Smooth muscle cell (in vitro differentiated cells): ENCODE data around the gene PGC. TPM values are rescaled to one million over a fixed set of nuclear protein-coding genes. Genes with fewer than 3 reads are reported as not detected.

Experiments used
- DNase-seq: peaks from one replicate; lab custom pipeline; 2025; ENCODE audit not compliant: unreplicated experiment; lab: John Stamatoyannopoulos, UW
- H2AFZ ChIP-seq: fragments of 200-600 bp; sonication (generic); 2 replicates; pipeline ENCODE4 v1.6.0; 2016; ENCODE audit warnings: antibody characterized with exemption, low read depth, mild to moderate bottlenecking
- H3F3A ChIP-seq: fragments of 200-600 bp; sonication (generic); 2 replicates; pipeline ENCODE4 v1.6.0; 2017; ENCODE audit warnings: antibody characterized with exemption, low read depth
- H3K27ac ChIP-seq: fragments of 200-600 bp; sonication (generic); 2 replicates; pipeline ENCODE4 v1.5.1; 2016; ENCODE audit warnings: low read depth, mild to moderate bottlenecking
- H3K27me3 ChIP-seq: fragments of 200-600 bp; sonication (generic); 2 replicates; pipeline ENCODE4 v1.6.1; 2016; ENCODE audit warnings: low read depth, mild to moderate bottlenecking
- H3K36me3 ChIP-seq: fragments of 200-600 bp; sonication (generic); 2 replicates; pipeline ENCODE4 v1.5.1; 2016; ENCODE audit warnings: low read depth
- H3K4me1 ChIP-seq: fragments of 200-600 bp; sonication (generic); 2 replicates; pipeline ENCODE4 v1.5.1; 2016; ENCODE audit warnings: low read depth
- H3K4me2 ChIP-seq: fragments of 200-600 bp; sonication (generic); 2 replicates; pipeline ENCODE4 v1.6.0; 2016; ENCODE audit warnings: mild to moderate bottlenecking
- H3K4me3 ChIP-seq: fragments of 200-600 bp; sonication (generic); 2 replicates; pipeline ENCODE4 v1.5.1; 2016; ENCODE audit warnings: mild to moderate bottlenecking
- H3K79me2 ChIP-seq: fragments of 200-600 bp; sonication (generic); 2 replicates; pipeline ENCODE4 v1.6.0; 2016; ENCODE audit warnings: low read depth, mild to moderate bottlenecking
- H3K9ac ChIP-seq: fragments of 200-600 bp; sonication (generic); 2 replicates; pipeline ENCODE4 v1.6.0; 2016; ENCODE audit warnings: low read depth
- H3K9me3 ChIP-seq: fragments of 200-600 bp; sonication (generic); replicated peaks from 2 replicates; pipeline ENCODE4 v1.5.1; 2016; ENCODE audit warnings: low read depth
- H4K20me1 ChIP-seq: fragments of 200-600 bp; sonication (generic); 2 replicates; pipeline ENCODE4 v1.6.0; 2016; ENCODE audit warnings: low read depth
- WGBS: methylation state at CpG from one replicate; pipeline ENCODE4 v1.1.7; 2016; ENCODE audit warnings: low lambda C conversion rate; 5-methylcytosine and 5-hydroxymethylcytosine counted together
- polyA plus RNA-seq: library from polyadenylated mRNA; unstranded; fragments of >200 nt; fragmentation: Nextera tagmentation; extraction: Ambion mirVana; gene quantifications from 2 replicates; pipeline ENCODE4 v1.2.1, GENCODE V29; 2016
- total RNA-seq: library from RNA; depleted of rRNA; stranded (reverse); fragments of >200 nt; gene quantifications from 2 replicates; pipeline ENCODE4 v1.2.3, GENCODE V29; 2014
- TF ChIP-seq, protein P1 (sequence below): fragments of 200-600 bp; sonication (generic); IDR thresholded peaks from 2 replicates; pipeline ENCODE4 v1.5.1; 2017; ENCODE audit warnings: borderline replicate concordance, mild to moderate bottlenecking, antibody characterized with exemption; ENCODE audit not compliant: insufficient read depth, poor library complexity, severe bottlenecking

The PGC gene
- total and polyA plus RNA-seq, 2 experiments from 2014 or later, result not detected

GRCh38 chr6:41780551-41781365 is 33.6 kb upstream of the PGC start, which contains the start of gene PRICKLE4:
Gene PRICKLE4 (plus strand): TSS chr6:41780782. CDS start chr6:41783474, 2,692 bp downstream.
- Histone ChIP-seq H3K4me1 (peaks cover 15% of the 10 kb centered on the region), H3K9me3 (no peaks in the 10 kb centered on the region), H2AFZ (peak within 1 kb of the TSS; percentile 45), H4K20me1 (no peaks in the 10 kb centered on the region), H3K36me3 (no peaks in the 10 kb centered on the region), H3F3A (no peaks in the 10 kb centered on the region), H3K4me3 (peak within 1 kb of the TSS; percentile 55), H3K4me2 (peak within 1 kb of the TSS; percentile 95), H3K27me3 (no peaks in the 10 kb centered on the region), H3K27ac (no peak within 1 kb of the TSS), H3K9ac (no peak within 1 kb of the TSS), H3K79me2 (no peaks in the 10 kb centered on the region)
- WGBS, result 2% methylated on average over 21 of the region's 36 CpGs
- DNase-seq, result no peak
- TF ChIP-seq, protein P1, sequence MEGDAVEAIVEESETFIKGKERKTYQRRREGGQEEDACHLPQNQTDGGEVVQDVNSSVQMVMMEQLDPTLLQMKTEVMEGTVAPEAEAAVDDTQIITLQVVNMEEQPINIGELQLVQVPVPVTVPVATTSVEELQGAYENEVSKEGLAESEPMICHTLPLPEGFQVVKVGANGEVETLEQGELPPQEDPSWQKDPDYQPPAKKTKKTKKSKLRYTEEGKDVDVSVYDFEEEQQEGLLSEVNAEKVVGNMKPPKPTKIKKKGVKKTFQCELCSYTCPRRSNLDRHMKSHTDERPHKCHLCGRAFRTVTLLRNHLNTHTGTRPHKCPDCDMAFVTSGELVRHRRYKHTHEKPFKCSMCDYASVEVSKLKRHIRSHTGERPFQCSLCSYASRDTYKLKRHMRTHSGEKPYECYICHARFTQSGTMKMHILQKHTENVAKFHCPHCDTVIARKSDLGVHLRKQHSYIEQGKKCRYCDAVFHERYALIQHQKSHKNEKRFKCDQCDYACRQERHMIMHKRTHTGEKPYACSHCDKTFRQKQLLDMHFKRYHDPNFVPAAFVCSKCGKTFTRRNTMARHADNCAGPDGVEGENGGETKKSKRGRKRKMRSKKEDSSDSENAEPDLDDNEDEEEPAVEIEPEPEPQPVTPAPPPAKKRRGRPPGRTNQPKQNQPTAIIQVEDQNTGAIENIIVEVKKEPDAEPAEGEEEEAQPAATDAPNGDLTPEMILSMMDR, result no peak

GRCh38 chr6:41779788-41780550 is 32.8 kb upstream of the PGC start, which contains the start of gene FRS3:
Gene FRS3 (minus strand): TSS chr6:41779900. CDS start chr6:41776987, 2,913 bp downstream.
- Histone ChIP-seq H3K79me2 (no peaks in the 10 kb centered on the region), H3K9ac (peak within 1 kb of the TSS; percentile 24), H3K4me2 (peak within 1 kb of the TSS; percentile 95), H2AFZ (peak within 1 kb of the TSS; percentile 45), H3K27ac (no peak within 1 kb of the TSS), H3K4me1 (peaks cover 14% of the 10 kb centered on the region), H4K20me1 (no peaks in the 10 kb centered on the region), H3F3A (no peaks in the 10 kb centered on the region), H3K9me3 (no peaks in the 10 kb centered on the region), H3K36me3 (no peaks in the 10 kb centered on the region), H3K27me3 (no peaks in the 10 kb centered on the region), H3K4me3 (peak within 1 kb of the TSS; percentile 55)
- TF ChIP-seq, protein P1, result peak; percentile 98
- peak; percentile 94 for DNase-seq
- WGBS, result 2% methylated on average over 31 of the region's 73 CpGs

GRCh38 chr6:41779336-41779735 is 32.1 kb upstream of the PGC start:
- Histone ChIP-seq H3K27me3 (no peaks in the 10 kb centered on the region), H3K9ac (peak overlapping the region; percentile 24), H3K9me3 (no peaks in the 10 kb centered on the region), H3F3A (no peaks in the 10 kb centered on the region), H3K79me2 (no peaks in the 10 kb centered on the region), H3K4me1 (peaks cover 14% of the 10 kb centered on the region), H4K20me1 (no peaks in the 10 kb centered on the region), H3K4me3 (peak overlapping the region; percentile 55), H3K27ac (no peak overlapping the region), H2AFZ (no peak overlapping the region), H3K36me3 (peaks cover 4% of the 10 kb centered on the region), H3K4me2 (peak overlapping the region; percentile 95)
- DNase-seq, result no peak
- TF ChIP-seq, protein P1, result no peak
- 8% methylated on average over 6 of the region's 16 CpGs for WGBS
